OCI-LY7 (cell line): ENCODE results near the gene MAGI1. TPM values are rescaled to one million over a fixed set of nuclear protein-coding genes. Genes with fewer than 3 reads are reported as not detected.

ENCODE experiments used
- BruUV-seq: library from RNA; stranded (reverse); fragments of 400-500 nt; replicated peaks from 2 replicates; lab custom pipeline; 2021; lab: Mats Ljungman, UMichigan
- CTCF ChIA-PET: fragments of 300-600 bp; sonication (Branson Sonifier 250); formaldehyde crosslinking; loops from one replicate; lab custom pipeline; 2022; ENCODE audit warnings: antibody characterized with exemption; ENCODE audit not compliant: unreplicated experiment; lab: Charles Lee
- POLR2A ChIA-PET: fragments of 300-600 bp; sonication (Branson Sonifier 250); formaldehyde crosslinking; loops from one replicate; lab custom pipeline; 2022; ENCODE audit warnings: antibody characterized with exemption; lab: Charles Lee
- DNase-seq: peaks from one replicate; pipeline ENCODE4 v3.0.0-alpha.2; 2015; ENCODE audit warnings: low spot score
- H2AFZ ChIP-seq: fragments of 200-600 bp; sonication (generic), shearing (Covaris generic); 2 replicates; pipeline ENCODE4 v1.6.1; 2014; ENCODE audit warnings: mild to moderate bottlenecking, antibody characterized with exemption, low read length, moderate library complexity
- H3K27ac ChIP-seq: fragments of 200-600 bp; sonication (generic); 2 replicates; pipeline ENCODE4 v1.5.1; 2014; ENCODE audit warnings: mixed run types, low read depth, mild to moderate bottlenecking, moderate library complexity, low read length, inconsistent platforms; ENCODE audit not compliant: poor library complexity, severe bottlenecking
- H3K36me3 ChIP-seq: fragments of 200-600 bp; sonication (generic); 2 replicates; pipeline ENCODE4 v1.6.1; 2014; ENCODE audit warnings: mild to moderate bottlenecking, antibody characterized with exemption, low read length, moderate library complexity, mixed read lengths; ENCODE audit not compliant: insufficient read depth
- H3K4me1 ChIP-seq: fragments of 200-600 bp; sonication (generic); 2 replicates; pipeline ENCODE4 v1.5.1; 2014; ENCODE audit warnings: mild to moderate bottlenecking, low read length; ENCODE audit not compliant: insufficient read depth, poor library complexity, severe bottlenecking
- H3K4me2 ChIP-seq: fragments of 200-600 bp; sonication (generic); 2 replicates; pipeline ENCODE4 v1.6.1; 2014; ENCODE audit warnings: mild to moderate bottlenecking, low read length
- H3K4me3 ChIP-seq: fragments of 200-600 bp; sonication (generic); 2 replicates; pipeline ENCODE4 v1.5.1; 2014; ENCODE audit warnings: mild to moderate bottlenecking, low read depth, low read length; ENCODE audit not compliant: poor library complexity, severe bottlenecking
- H3K79me2 ChIP-seq: fragments of 200-600 bp; sonication (generic); 2 replicates; pipeline ENCODE4 v1.6.1; 2016; ENCODE audit warnings: low read depth, mild to moderate bottlenecking, low read length, moderate library complexity, mixed read lengths; ENCODE audit not compliant: insufficient read depth
- H3K9me2 ChIP-seq: fragments of 200-600 bp; sonication (generic); 2 replicates; pipeline ENCODE4 v1.6.1; 2016; ENCODE audit warnings: mild to moderate bottlenecking, low read length, mixed read lengths; ENCODE audit not compliant: insufficient read depth
- H3K9me3 ChIP-seq: fragments of 200-600 bp; sonication (generic); 2 replicates; pipeline ENCODE4 v1.6.1; 2014; ENCODE audit warnings: mild to moderate bottlenecking, mixed run types, low read length, mixed read lengths
- H4K20me1 ChIP-seq: fragments of 200-600 bp; sonication (generic); 2 replicates; pipeline ENCODE4 v1.6.1; 2014; ENCODE audit warnings: mild to moderate bottlenecking, antibody characterized with exemption, low read length, moderate library complexity, mixed read lengths; ENCODE audit not compliant: insufficient read depth
- CTCF ChIP-seq: fragments of 200-600 bp; sonication (generic); conservative IDR thresholded peaks from 2 replicates; pipeline ENCODE4 v1.5.1; 2014; ENCODE audit warnings: mild to moderate bottlenecking, antibody characterized with exemption, low read length, moderate library complexity, mixed read lengths
- EZH2phosphoT487 ChIP-seq: fragments of 200-600 bp; sonication (generic); IDR thresholded peaks from 2 replicates; pipeline ENCODE4 v1.6.1; 2018; ENCODE audit warnings: low read depth, borderline replicate concordance, mild to moderate bottlenecking, mixed run types, antibody characterized with exemption, low read length, moderate library complexity, mixed read lengths
- intact Hi-C: fragments of 100-400 bp; cut with micrococcal nuclease; formaldehyde crosslinking; loops from one replicate; pipeline ENCODE4 v1.10.0; 2022; ENCODE audit not compliant: unreplicated experiment
- total RNA-seq, 2 experiments: library from RNA; depleted of rRNA in 1 of 2; stranded (reverse); fragments of >200 nt in 1 of 2; shearing (Covaris generic) in 1 of 2; gene quantifications; 2 replicates each; pipeline ENCODE4 v1.2.3, GENCODE V29; 2014 to 2022

The MAGI1 gene
- total RNA-seq, 2 experiments from 2014 or later: 0.63 to 2.5 TPM

- no peak for DNase-seq
- no peak overlapping the region for H3K4me3 ChIP-seq
- ChIA-PET CTCF (no interaction called here), POLR2A (no interaction called here)
- no peaks in the 10 kb centered on the region for H3K9me2 ChIP-seq
- H3K27ac ChIP-seq: no peak overlapping the region
- intact Hi-C loops: no loop called here
- H3K79me2 ChIP-seq: no peaks in the 10 kb centered on the region
- no peak overlapping the region for H2AFZ ChIP-seq
- H3K4me2 ChIP-seq: no peak overlapping the region
- no peaks in the 10 kb centered on the region for H3K4me1 ChIP-seq
- no peaks in the 10 kb centered on the region for H3K9me3 ChIP-seq
- TF ChIP-seq EZH2phosphoT487: no peak
- TF ChIP-seq CTCF: no peak
- no peaks in the 10 kb centered on the region for H3K36me3 ChIP-seq
- no TSS peak for BruUV-seq
- H4K20me1 ChIP-seq: no peaks in the 10 kb centered on the region
Observed at GRCh38 chr3:65526656-65527055, 512.1 kb downstream of the MAGI1 start.

- Histone ChIP-seq H3K4me3 (no peak overlapping the region), H2AFZ (no peak overlapping the region), H4K20me1 (no peaks in the 10 kb centered on the region), H3K4me2 (no peak overlapping the region), H3K4me1 (no peaks in the 10 kb centered on the region), H3K27ac (no peak overlapping the region), H3K9me3 (no peaks in the 10 kb centered on the region), H3K79me2 (no peaks in the 10 kb centered on the region), H3K9me2 (no peaks in the 10 kb centered on the region), H3K36me3 (no peaks in the 10 kb centered on the region)
- intact Hi-C loops: no loop called here
- TF ChIP-seq CTCF (no peak), EZH2phosphoT487 (no peak)
- BruUV-seq: no TSS peak
- CTCF ChIA-PET: no interaction called here
- POLR2A ChIA-PET: no interaction called here
- DNase-seq: no peak
Observed at GRCh38 chr3:65524584-65524983, 514.1 kb downstream of the MAGI1 start.

GRCh38 chr3:65523878-65524277, 514.8 kb downstream of the MAGI1 start:
- ChIA-PET CTCF (no interaction called here), POLR2A (no interaction called here)
- no TSS peak for BruUV-seq
- Histone ChIP-seq H3K4me2 (no peak overlapping the region), H3K27ac (no peak overlapping the region), H3K36me3 (no peaks in the 10 kb centered on the region), H3K9me2 (no peaks in the 10 kb centered on the region), H3K4me3 (no peak overlapping the region), H3K9me3 (no peaks in the 10 kb centered on the region), H2AFZ (no peak overlapping the region), H3K4me1 (no peaks in the 10 kb centered on the region), H3K79me2 (no peaks in the 10 kb centered on the region), H4K20me1 (no peaks in the 10 kb centered on the region)
- TF ChIP-seq EZH2phosphoT487 (no peak), CTCF (no peak)
- no peak for DNase-seq
- intact Hi-C loops: no loop called here
